Esophagus muscularis mucosa (tissue), 3 donors: Measurements from ENCODE around the gene SV2B.

Experiments
- CTCF ChIP-seq, 3 experiments: fragments of 200-600 bp in 2 of 3; fragments of 450-650 bp in 1 of 3; sonication (generic) in 2 of 3; IDR thresholded peaks; one replicate each; pipeline ENCODE4 v1.5.1; 2017 to 2019; ENCODE audit warnings: antibody characterized with exemption in 3 of 3, mild to moderate bottlenecking in 2 of 3, moderate library complexity in 1 of 3
- EP300 ChIP-seq: sonication (generic); formaldehyde crosslinking; IDR thresholded peaks from one replicate; pipeline ENCODE4 v1.6.1; 2017; ENCODE audit warnings: antibody characterized with exemption

- TF ChIP-seq CTCF (IDR thresholded peaks at IDR 0.05), result no peak
- TF ChIP-seq EP300, result no peak
Measured at GRCh38 chr15:91099616-91099994, 452 bp upstream of the SV2B start.
